ENCODE measurements around the gene SPSB2. TPM values are rescaled to one million over a fixed set of nuclear protein-coding genes. Genes with fewer than 3 reads are reported as not detected.
"Not testable (repeated sequence)": the region's sequence is repeated elsewhere in the genome, so short reads cannot be mapped to it uniquely, and the experiment has no call there.

The SPSB2 gene
- polyA plus RNA-seq, 1 experiment, result 2.6 TPM

DNA sequence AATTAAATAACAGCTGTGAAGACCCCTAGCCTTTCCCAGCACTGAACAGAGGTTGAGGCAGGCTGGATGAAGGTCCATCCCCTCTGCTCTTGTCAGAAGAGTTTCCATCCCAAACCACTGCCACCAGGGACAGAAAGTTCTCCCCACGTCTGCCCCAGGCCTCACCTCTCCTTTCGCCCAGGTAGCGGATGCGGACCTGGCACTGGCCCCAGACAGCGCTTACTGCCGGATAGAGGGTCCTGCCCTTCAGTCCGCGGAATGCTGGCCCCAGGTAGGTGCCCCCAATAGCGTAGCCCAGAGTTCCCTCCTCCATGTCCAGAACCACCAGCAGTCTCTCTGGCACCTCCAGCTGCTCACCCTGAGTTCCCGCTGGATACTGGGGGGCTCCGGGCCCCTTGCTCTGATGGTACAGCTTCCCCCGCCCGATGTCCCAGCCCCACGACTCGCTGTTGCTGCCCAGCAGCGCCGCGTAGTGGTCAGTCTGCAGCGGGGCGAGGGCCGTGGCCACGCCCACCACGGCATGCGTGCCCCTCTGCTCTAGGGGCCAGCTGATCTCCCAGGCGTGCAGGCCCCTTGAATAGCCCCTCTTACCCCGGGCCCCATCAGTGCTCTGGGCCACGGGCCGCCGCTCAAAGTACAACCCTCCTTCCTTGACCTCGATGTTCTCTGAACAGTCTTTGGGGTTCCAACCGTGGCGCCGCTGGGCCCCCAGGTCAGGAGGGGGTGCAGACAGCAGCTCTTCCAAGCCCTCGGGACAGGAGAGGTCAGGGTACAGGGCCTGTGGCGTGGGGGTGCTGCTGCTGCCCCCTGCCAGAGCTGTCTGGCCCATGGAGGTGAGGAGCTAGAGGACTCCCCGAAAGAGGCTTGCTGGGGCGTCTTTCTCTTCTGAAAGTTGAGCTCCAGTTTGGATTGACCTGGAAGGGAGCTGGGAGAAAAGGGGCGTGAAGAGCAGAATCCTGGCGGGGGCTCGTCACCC lies 742 bp downstream of the SPSB2 start:
- POLR2A ChIA-PET, result interaction anchor here (0.6 to 3.3 kb wide), 20 partner anchors 9 to 340 kb away, joined by 3 to 37 read pairs (median 5); partner anchors contain the start of genes C12orf57, CDCA3, GAPDH and LRRC23
- Histone ChIP-seq H3K4me3 (ENCODE audit: low read depth, low read length) (peak overlapping the region; percentile 84), H3K27ac (ENCODE audit: low read depth, low read length) (peak overlapping the region; percentile 65), H3K9me3 (ENCODE audit: control insufficient read depth, insufficient read depth, low read length) (no peaks in the 10 kb centered on the region; the same call in 1 of the 2 replicates), H3K27me3 (ENCODE audit: control insufficient read depth, insufficient read depth, low read length) (no peaks in the 10 kb centered on the region)
- CTCF ChIA-PET, result interaction anchor here (0.5 to 5.1 kb wide), 30 partner anchors 10 to 241 kb away, joined by 3 to 50 read pairs (median 6); partner anchors contain the start of genes C12orf57, C1RL, CDCA3 and COPS7A
- DNase-seq (ENCODE audit: low read depth, low spot score), result no peak
- TF ChIP-seq, protein P1, sequence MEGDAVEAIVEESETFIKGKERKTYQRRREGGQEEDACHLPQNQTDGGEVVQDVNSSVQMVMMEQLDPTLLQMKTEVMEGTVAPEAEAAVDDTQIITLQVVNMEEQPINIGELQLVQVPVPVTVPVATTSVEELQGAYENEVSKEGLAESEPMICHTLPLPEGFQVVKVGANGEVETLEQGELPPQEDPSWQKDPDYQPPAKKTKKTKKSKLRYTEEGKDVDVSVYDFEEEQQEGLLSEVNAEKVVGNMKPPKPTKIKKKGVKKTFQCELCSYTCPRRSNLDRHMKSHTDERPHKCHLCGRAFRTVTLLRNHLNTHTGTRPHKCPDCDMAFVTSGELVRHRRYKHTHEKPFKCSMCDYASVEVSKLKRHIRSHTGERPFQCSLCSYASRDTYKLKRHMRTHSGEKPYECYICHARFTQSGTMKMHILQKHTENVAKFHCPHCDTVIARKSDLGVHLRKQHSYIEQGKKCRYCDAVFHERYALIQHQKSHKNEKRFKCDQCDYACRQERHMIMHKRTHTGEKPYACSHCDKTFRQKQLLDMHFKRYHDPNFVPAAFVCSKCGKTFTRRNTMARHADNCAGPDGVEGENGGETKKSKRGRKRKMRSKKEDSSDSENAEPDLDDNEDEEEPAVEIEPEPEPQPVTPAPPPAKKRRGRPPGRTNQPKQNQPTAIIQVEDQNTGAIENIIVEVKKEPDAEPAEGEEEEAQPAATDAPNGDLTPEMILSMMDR (IDR thresholded peaks at IDR 0.05; ENCODE audit: low read depth, low read length), result peak; percentile 97

DNA sequence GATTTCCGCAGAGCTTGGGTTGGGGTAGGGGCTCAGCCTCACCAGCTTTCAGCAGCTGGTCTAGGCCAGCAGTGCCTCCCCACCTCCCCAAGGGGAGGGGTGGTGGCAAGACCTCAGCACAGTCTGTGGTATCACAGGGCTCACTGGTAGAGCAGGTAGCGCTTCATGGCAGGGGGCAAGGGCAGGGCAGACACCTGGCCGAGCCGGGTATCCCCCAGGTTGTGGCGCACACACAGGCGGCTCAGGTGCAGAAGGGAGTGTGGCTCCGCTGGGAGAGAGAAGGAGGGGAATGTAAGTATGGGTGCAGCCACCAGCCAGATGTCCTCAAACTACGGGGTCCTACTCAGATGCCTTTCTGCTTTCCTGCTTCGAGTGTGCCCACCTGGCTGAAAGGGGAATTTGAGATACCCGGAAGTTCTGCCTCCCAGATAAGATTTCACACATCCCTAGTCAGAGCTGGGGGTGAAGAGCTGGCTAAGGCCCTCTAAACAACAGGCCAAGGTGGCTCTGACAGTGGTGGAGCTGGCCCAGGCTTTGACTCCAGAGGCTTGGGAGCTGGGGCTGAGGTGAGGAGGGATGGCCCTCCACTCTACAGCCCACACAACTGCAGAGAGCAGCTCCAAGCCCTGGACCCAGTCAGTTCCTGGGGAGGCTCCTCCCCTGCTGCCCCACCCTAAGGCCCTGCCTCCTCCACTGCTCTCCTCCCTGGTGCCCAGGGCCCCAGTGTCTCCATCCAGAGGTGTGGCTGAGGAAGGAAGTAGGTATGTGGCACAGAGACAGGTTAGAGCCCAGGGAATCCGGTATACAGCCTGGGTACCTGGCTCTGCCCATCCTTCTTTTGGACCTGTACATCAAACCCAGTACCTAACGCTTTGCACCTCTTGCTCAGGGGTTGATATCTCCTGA lies 1.8 kb downstream of the SPSB2 start:
- POLR2A ChIA-PET, result interaction anchor here (0.7 to 3.3 kb wide), 4 partner anchors 19 to 67 kb away, joined by 4 to 37 read pairs (median 21); partner anchors contain the start of genes CDCA3 and USP5
- H3K27me3 ChIP-seq (ENCODE audit: control insufficient read depth, insufficient read depth, low read length), result no peaks in the 10 kb centered on the region
- H3K27ac ChIP-seq (ENCODE audit: low read depth, low read length), result no peak overlapping the region
- H3K9me3 ChIP-seq (ENCODE audit: control insufficient read depth, insufficient read depth, low read length), result no peaks in the 10 kb centered on the region; the same call in 1 of the 2 replicates
- CTCF ChIA-PET, result interaction anchor here (1.5 to 5.1 kb wide), 8 partner anchors 11 to 117 kb away, joined by 11 to 50 read pairs (median 18); partner anchors contain the start of genes CDCA3, MLF2 and USP5
- TF ChIP-seq, protein P1 (IDR thresholded peaks at IDR 0.05; ENCODE audit: low read depth, low read length), result no peak
- H3K4me3 ChIP-seq (ENCODE audit: low read depth, low read length), result peak overlapping the region; percentile 84
- no peak for DNase-seq (ENCODE audit: low read depth, low spot score)

DNA sequence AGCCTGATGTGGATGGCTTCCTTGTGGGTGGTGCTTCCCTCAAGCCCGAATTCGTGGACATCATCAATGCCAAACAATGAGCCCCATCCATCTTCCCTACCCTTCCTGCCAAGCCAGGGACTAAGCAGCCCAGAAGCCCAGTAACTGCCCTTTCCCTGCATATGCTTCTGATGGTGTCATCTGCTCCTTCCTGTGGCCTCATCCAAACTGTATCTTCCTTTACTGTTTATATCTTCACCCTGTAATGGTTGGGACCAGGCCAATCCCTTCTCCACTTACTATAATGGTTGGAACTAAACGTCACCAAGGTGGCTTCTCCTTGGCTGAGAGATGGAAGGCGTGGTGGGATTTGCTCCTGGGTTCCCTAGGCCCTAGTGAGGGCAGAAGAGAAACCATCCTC lies 2.8 kb downstream of the SPSB2 start:
- H3K27ac ChIP-seq (ENCODE audit: low read depth, low read length), result peak overlapping the region; percentile 22
- H3K9me3 ChIP-seq (ENCODE audit: control insufficient read depth, insufficient read depth, low read length); H3K27me3 ChIP-seq (ENCODE audit: control insufficient read depth, insufficient read depth, low read length); H3K4me3 ChIP-seq (ENCODE audit: low read depth, low read length); DNase-seq (ENCODE audit: low read depth, low spot score): not testable (repeated sequence)
- POLR2A ChIA-PET, result interaction anchor here (3.3 to 3.8 kb wide), 2 partner anchors 18 to 55 kb away, joined by 21 to 37 read pairs; partner anchors contain the start of genes CDCA3 and USP5
- CTCF ChIA-PET, result interaction anchor here (1.0 to 5.1 kb wide), 12 partner anchors 9 to 318 kb away, joined by 3 to 50 read pairs (median 6); partner anchors contain the start of genes CDCA3, GNB3 and USP5

DNA sequence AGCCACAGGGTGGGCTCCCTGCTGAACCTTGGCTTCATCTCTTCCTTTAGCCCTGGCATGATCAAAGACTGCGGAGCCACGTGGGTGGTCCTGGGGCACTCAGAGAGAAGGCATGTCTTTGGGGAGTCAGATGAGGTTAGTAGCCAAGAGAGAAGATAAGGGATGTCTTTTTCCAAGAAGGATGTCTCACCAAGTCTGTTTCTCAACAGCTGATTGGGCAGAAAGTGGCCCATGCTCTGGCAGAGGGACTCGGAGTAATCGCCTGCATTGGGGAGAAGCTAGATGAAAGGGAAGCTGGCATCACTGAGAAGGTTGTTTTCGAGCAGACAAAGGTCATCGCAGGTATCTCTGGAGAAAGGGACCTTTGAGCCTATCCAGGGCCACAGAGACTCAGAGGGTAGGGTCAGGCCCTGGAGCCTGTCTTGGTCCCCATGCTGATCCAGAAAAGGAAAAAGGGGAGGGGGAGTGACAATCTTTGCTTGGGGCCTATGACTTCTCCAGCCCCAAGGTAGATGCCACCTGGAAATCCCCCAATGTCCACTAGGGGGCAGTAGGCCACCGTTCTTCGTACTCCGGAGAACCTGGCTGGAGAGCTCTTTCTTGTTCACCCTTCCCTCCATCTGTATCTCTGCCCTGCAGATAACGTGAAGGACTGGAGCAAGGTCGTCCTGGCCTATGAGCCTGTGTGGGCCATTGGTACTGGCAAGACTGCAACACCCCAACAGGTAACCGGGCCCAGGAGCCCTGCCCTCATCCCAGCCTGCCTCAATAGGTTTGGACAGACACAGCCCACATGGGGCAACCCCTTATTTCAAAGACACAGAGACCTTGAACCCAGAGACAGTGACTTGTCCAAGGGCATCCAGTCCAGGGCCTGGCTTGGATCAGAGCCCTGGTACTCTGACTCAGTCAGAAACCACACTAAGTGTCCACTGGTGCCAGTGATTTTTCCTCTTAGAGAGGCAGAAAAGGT lies 3.8 kb downstream of the SPSB2 start:
- DNase-seq (ENCODE audit: low read depth, low spot score), result peak; percentile 48
- Histone ChIP-seq H3K4me3 (ENCODE audit: low read depth, low read length) (peak overlapping the region; percentile 90), H3K9me3 (ENCODE audit: control insufficient read depth, insufficient read depth, low read length) (no peaks in the 10 kb centered on the region; the same call in 1 of the 2 replicates), H3K27ac (ENCODE audit: low read depth, low read length) (peak overlapping the region; percentile 21), H3K27me3 (ENCODE audit: control insufficient read depth, insufficient read depth, low read length) (no peaks in the 10 kb centered on the region)
- ChIA-PET POLR2A (interaction anchor here (0.6 to 3.8 kb wide), 8 partner anchors 17 to 335 kb away, joined by 3 to 25 read pairs (median 6); partner anchors contain the start of genes C12orf57, CDCA3, GPR162 and RNU7-1), CTCF (interaction anchor here (0.5 to 5.1 kb wide), 35 partner anchors 8 to 317 kb away, joined by 3 to 50 read pairs (median 4); partner anchors contain the start of genes C12orf57, CDCA3, GNB3 and LRRC23)
- TF ChIP-seq, protein P1 (IDR thresholded peaks at IDR 0.05; ENCODE audit: low read depth, low read length), result peak; percentile 91

Measured in AG04450 (cell line).